Right lobe of liver (tissue), 6 donors: ENCODE results near the gene CMTM2. TPM values are rescaled to one million over a fixed set of nuclear protein-coding genes. Genes with fewer than 3 reads are reported as not detected.

Experiments
- ATAC-seq, 4 donors: fragments of 200-7000 bp; cut with Tn5 transposase; one replicate each; pipeline ENCODE4 v1.9.1; 2020; ENCODE audit warnings: mild to moderate bottlenecking in 4 of 4, moderate library complexity in 4 of 4
- DNase-seq, 3 donors: peaks; one replicate each; pipeline ENCODE4 v3.0.0-alpha.2; 2020
- H3K27ac ChIP-seq, 3 donors: fragments of 200-600 bp; one replicate each; pipeline ENCODE4 v1.8.0; 2022
- H3K27me3 ChIP-seq, 2 donors: fragments of 200-600 bp; one replicate each; pipeline ENCODE4 v1.8.0; 2022
- H3K36me3 ChIP-seq, 4 donors: fragments of 200-600 bp; sonication (generic) in 1 of 4; one replicate each; pipeline versions ENCODE4 v1.5.1 to v1.8.0; 2017 to 2022; ENCODE audit warnings: control low read depth in 1 of 4
- H3K4me1 ChIP-seq, 4 donors: fragments of 200-600 bp; sonication (generic) in 1 of 4; one replicate each; pipeline versions ENCODE4 v1.5.1 to v1.8.0; 2017 to 2022; ENCODE audit warnings: control low read depth in 1 of 4
- H3K4me3 ChIP-seq, 3 donors: fragments of 200-600 bp; one replicate each; pipeline ENCODE4 v1.8.0; 2022
- H3K9me3 ChIP-seq, 4 donors: fragments of 200-600 bp; sonication (generic) in 1 of 4; one replicate each; pipeline versions ENCODE4 v1.5.1 to v1.8.0; 2017 to 2022; ENCODE audit warnings: control low read depth in 1 of 4
- POLR2A ChIP-seq: fragments of 450-650 bp; IDR thresholded peaks from one replicate; pipeline ENCODE4 v1.6.1; 2017; ENCODE audit warnings: antibody characterized with exemption, mild to moderate bottlenecking
- WGBS: methylation state at CpG from one replicate; pipeline ENCODE4 v1.1.6; 2018; ENCODE audit warnings: low coverage, low lambda C conversion rate; ENCODE audit not compliant: insufficient coverage; ENCODE audit errors: missing lambda C conversion rate; 5-methylcytosine and 5-hydroxymethylcytosine counted together
- intact Hi-C, 2 donors: fragments of 100-400 bp; cut with DNase I; formaldehyde crosslinking; loops; one replicate each; pipeline versions ENCODE4 v1.11.2 to v1.14.1; 2022
- small RNA-seq, 2 experiments: library from RNA; depleted of rRNA; stranded (forward); fragments of <200 nt; gene quantifications; one replicate each; pipeline ENCODE3, GENCODE V24; 2016
- total RNA-seq, 6 experiments: library from RNA; depleted of rRNA in 2 of 6; stranded (reverse); fragments of >200 nt in 2 of 6; fragmentation: NEBNext Ultra II Directional in 3 of 6; extraction: Animal tissue kit (Norgen Biotek cat#: 25700) in 3 of 6; gene quantifications; one replicate each; pipeline versions ENCODE4 v1.1.0 to v1.2.4, GENCODE V29; 2016 to 2023
- TF ChIP-seq, protein P1 (sequence below), 4 donors: fragments of 200-600 bp in 3 of 4; fragments of 450-650 bp in 1 of 4; IDR thresholded peaks; one replicate each; pipeline versions ENCODE4 v1.5.1 to v1.8.0; 2016 to 2022; ENCODE audit warnings: antibody characterized with exemption in 4 of 4, mild to moderate bottlenecking in 2 of 4
- donor health status: DM: no; HTN: yes; CAD: no.
- donor health status: DM: no; HTN: no; CAD: no.
- donor health status: DM: no; HTN: no; CAD: no.
- donor health status: DM: no; HTN: yes; CAD: no.
- donor health status: DM: no; HTN: yes; CAD: no.

Gene CMTM2
- total RNA-seq, 6 experiments from 2014 or later: 0.44 to 0.83 (median 0.55) TPM; not detected in 3

DNA sequence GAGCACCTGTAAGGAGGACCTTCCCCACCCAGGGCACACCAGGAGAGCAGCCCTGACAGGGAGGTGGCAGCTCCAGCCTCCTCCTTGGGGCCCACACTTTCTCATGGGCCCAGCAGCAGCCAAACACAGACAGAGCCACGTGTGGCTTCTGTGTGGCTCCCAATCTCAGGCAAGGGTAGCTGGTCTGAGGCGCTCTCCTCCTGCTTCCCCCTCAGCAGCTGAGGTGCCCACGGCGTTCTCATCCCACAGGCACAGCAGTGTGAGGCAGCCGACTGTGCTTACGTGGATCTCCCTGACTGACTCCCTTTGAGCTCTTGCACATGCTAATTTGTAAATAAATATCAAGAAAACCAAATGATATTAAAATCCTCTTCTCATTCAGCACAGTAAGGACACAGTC, 56.1 kb downstream of the CMTM2 start:
- H3K36me3 ChIP-seq: no peaks in the 10 kb centered on the region
- intact Hi-C loops: no loop called here
- H3K9me3 ChIP-seq: no peaks in the 10 kb centered on the region
- no peak for ATAC-seq
- no peak overlapping the region for H3K27ac ChIP-seq
- no peak for DNase-seq
- no peaks in the 10 kb centered on the region for H3K4me1 ChIP-seq
- no peak overlapping the region for H3K4me3 ChIP-seq
- WGBS: 79% methylated on average over 6 of the region's 6 CpGs
- H3K27me3 ChIP-seq: no peaks in the 10 kb centered on the region
- TF ChIP-seq POLR2A: no peak
- TF ChIP-seq, protein P1, sequence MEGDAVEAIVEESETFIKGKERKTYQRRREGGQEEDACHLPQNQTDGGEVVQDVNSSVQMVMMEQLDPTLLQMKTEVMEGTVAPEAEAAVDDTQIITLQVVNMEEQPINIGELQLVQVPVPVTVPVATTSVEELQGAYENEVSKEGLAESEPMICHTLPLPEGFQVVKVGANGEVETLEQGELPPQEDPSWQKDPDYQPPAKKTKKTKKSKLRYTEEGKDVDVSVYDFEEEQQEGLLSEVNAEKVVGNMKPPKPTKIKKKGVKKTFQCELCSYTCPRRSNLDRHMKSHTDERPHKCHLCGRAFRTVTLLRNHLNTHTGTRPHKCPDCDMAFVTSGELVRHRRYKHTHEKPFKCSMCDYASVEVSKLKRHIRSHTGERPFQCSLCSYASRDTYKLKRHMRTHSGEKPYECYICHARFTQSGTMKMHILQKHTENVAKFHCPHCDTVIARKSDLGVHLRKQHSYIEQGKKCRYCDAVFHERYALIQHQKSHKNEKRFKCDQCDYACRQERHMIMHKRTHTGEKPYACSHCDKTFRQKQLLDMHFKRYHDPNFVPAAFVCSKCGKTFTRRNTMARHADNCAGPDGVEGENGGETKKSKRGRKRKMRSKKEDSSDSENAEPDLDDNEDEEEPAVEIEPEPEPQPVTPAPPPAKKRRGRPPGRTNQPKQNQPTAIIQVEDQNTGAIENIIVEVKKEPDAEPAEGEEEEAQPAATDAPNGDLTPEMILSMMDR (IDR thresholded peaks at IDR 0.05): no peak

DNA sequence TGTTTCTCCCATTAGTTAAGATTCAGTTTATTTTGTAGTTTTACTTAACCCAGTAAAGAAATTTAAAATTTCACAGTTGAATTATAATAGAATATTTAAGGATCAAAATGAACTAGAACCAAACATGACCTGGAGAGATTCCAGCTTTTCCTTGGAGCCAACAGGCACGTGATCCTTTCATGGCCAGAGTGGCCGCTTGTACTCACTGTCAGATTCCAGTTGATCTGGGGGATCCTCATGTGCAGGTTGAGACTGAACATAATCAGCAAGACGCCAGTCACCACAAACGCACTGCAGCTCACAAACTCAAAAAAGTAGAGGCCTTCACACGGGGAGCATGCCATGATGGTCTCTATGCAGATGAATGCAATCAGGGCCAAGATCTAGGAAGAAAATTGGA, 56.9 kb downstream of the CMTM2 start:
- ATAC-seq (peak in 1 of 4 donors; percentile 35), DNase-seq (no peak)
- Histone ChIP-seq H3K9me3 (no peaks in the 10 kb centered on the region), H3K4me3 (no peak overlapping the region), H3K4me1 (no peaks in the 10 kb centered on the region), H3K27me3 (no peaks in the 10 kb centered on the region), H3K36me3 (no peaks in the 10 kb centered on the region), H3K27ac (no peak overlapping the region)
- WGBS: 58% methylated on average over 5 of the region's 5 CpGs
- intact Hi-C loops: no loop called here
- TF ChIP-seq, protein P1 (IDR thresholded peaks at IDR 0.05): no peak
- no peak for TF ChIP-seq POLR2A

DNA sequence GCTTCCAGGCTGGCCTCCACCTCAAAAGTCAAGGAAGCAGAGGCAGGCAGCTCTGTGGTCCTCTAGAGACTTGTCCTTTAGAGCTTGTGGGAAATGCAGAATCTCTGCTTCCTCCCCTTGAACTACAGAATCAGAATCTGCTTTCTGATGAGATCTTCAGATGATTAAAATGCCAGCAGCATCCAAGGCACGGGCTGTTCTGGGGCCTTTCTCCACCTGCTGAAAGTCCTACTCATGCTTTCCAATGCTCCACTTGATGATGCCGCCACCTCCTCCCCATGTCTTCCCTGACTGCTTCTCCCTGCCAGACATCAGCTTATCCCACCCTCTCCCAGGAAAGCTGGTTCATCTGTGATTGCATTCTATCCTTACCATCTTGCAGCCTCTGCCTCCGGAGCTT, 58.5 kb downstream of the CMTM2 start:
- intact Hi-C loops: no loop called here
- DNase-seq (no peak), ATAC-seq (no peak)
- no peak overlapping the region for H3K4me3 ChIP-seq
- no peaks in the 10 kb centered on the region for H3K4me1 ChIP-seq
- H3K9me3 ChIP-seq: no peaks in the 10 kb centered on the region
- TF ChIP-seq POLR2A: no peak
- TF ChIP-seq, protein P1 (IDR thresholded peaks at IDR 0.05): no peak
- no peak overlapping the region for H3K27ac ChIP-seq
- whole genome bisulfite sequencing: 86% methylated on average over 3 of the region's 3 CpGs
- no peaks in the 10 kb centered on the region for H3K36me3 ChIP-seq
- no peaks in the 10 kb centered on the region for H3K27me3 ChIP-seq

Small RNA genes lying within 50 kb of the gene (small RNA-seq; reads per million reads assigned to genes)
- gene CKLF-CMTM1: 0 reads per million in 2 experiments

Other genes with a start within 250 kb of the CMTM2 start
- gene CDH5, start 212.8 kb upstream of the CMTM2 start, total RNA-seq: 10 to 100 TPM in 5 of 6 experiments, 1 to 10 TPM in 1; 9.0 to 25.7 (median 15.4) TPM
- gene BEAN1, start 152.2 kb upstream of the CMTM2 start, total RNA-seq: under 1 TPM in 3 of 6 experiments, not detected in 3; 0.09 to 0.26 (median 0.10) TPM
- gene TK2, start 29.3 kb upstream of the CMTM2 start, total RNA-seq: 10 to 100 TPM; 25.8 to 41.7 (median 33.6) TPM
- gene CKLF, start 26.9 kb upstream of the CMTM2 start, total RNA-seq: 10 to 100 TPM in 4 of 6 experiments, 1 to 10 TPM in 2; 8.4 to 30.5 (median 14.0) TPM
- 1 to 10 TPM in 2 of 6 experiments, under 1 TPM in 3, not detected in 1; 0.69 to 1.6 (median 0.90) TPM for gene CMTM1, start 13.0 kb upstream of the CMTM2 start, total RNA-seq
- 1 to 10 TPM; 1.6 to 9.6 (median 5.4) TPM for gene CMTM3, start 25.2 kb downstream of the CMTM2 start, total RNA-seq
- 10 to 100 TPM in 2 of 6 experiments, 1 to 10 TPM in 4; 5.1 to 14.8 (median 8.0) TPM for gene CMTM4, start 117.3 kb downstream of the CMTM2 start, total RNA-seq
- 10 to 100 TPM; 30.5 to 44.1 (median 37.9) TPM for gene DYNC1LI2, start 172.1 kb downstream of the CMTM2 start, total RNA-seq
- not detected for gene TERB1, start 222.1 kb downstream of the CMTM2 start, total RNA-seq